Tibial artery (tissue), 4 donors: ENCODE measurements around the gene ITGB3.

Source experiments
- DNase-seq, 2 donors: peaks; one replicate each; pipeline ENCODE4 v3.0.0-alpha.2; 2019
- H3K27ac ChIP-seq, 2 donors: fragments of 200-600 bp; sonication (generic) in 1 of 2; 1 replicate in 1 of 2; 2 replicates in 1 of 2; pipeline ENCODE4 v1.5.1; 2018 to 2019; ENCODE audit warnings: mild to moderate bottlenecking in 1 of 2
- H3K27me3 ChIP-seq, 2 donors: fragments of 200-600 bp; sonication (generic) in 1 of 2; one replicate each; pipeline versions ENCODE4 v1.5.1 to v1.6.0; 2016 to 2019
- H3K36me3 ChIP-seq, 3 donors: fragments of 200-600 bp; sonication (generic) in 2 of 3; one replicate each; pipeline ENCODE4 v1.5.1; 2016 to 2019; ENCODE audit warnings: mild to moderate bottlenecking in 2 of 3
- H3K4me1 ChIP-seq, 4 donors: fragments of 200-600 bp; sonication (generic) in 2 of 4; 1 replicate in 3 of 4; 2 replicates in 1 of 4; pipeline ENCODE4 v1.5.1; 2016 to 2019
- H3K4me3 ChIP-seq, 2 donors: fragments of 200-600 bp; sonication (generic) in 1 of 2; 1 replicate in 1 of 2; 2 replicates in 1 of 2; pipeline ENCODE4 v1.5.1; 2018 to 2019; ENCODE audit warnings: mild to moderate bottlenecking in 2 of 2
- H3K9me3 ChIP-seq, 3 donors: fragments of 200-600 bp; sonication (generic) in 1 of 3; one replicate each; pipeline ENCODE4 v1.5.1; 2016 to 2019
- intact Hi-C: fragments of 100-400 bp; cut with DNase I; formaldehyde crosslinking; loops from one replicate; pipeline ENCODE4 v1.15.0; 2023; ENCODE audit warnings: low total_unique reads
- TF ChIP-seq, protein P1 (sequence below), 2 experiments: fragments of 200-600 bp in 1 of 2; fragments of 450-650 bp in 1 of 2; IDR thresholded peaks; one replicate each; pipeline ENCODE4 v1.5.1; 2017 to 2019; ENCODE audit warnings: antibody characterized with exemption in 2 of 2, mild to moderate bottlenecking in 1 of 2, moderate library complexity in 1 of 2

Gene ITGB3

DNA sequence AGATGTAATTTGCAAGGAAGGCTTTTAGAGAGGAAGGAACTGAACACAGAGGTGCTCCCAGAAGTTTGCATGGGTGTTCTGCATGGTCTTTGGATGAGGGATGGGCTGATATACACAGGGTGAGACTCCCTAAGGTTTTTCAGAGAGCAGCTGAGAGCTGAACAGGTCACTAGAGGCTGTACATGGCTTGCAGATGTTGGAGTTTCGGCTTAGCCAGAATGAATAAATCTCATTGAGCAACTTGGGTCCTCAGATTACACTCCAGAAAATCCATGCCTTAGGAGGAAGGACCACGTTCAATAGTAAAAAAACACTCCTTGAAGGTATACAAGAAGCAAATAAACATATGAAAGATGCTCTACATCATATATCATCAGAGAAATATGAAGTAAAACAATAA, 7.5 kb upstream of the ITGB3 start:
- TF ChIP-seq, protein P1, sequence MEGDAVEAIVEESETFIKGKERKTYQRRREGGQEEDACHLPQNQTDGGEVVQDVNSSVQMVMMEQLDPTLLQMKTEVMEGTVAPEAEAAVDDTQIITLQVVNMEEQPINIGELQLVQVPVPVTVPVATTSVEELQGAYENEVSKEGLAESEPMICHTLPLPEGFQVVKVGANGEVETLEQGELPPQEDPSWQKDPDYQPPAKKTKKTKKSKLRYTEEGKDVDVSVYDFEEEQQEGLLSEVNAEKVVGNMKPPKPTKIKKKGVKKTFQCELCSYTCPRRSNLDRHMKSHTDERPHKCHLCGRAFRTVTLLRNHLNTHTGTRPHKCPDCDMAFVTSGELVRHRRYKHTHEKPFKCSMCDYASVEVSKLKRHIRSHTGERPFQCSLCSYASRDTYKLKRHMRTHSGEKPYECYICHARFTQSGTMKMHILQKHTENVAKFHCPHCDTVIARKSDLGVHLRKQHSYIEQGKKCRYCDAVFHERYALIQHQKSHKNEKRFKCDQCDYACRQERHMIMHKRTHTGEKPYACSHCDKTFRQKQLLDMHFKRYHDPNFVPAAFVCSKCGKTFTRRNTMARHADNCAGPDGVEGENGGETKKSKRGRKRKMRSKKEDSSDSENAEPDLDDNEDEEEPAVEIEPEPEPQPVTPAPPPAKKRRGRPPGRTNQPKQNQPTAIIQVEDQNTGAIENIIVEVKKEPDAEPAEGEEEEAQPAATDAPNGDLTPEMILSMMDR (IDR thresholded peaks at IDR 0.05) = no peak
- no peak overlapping the region for H3K27ac ChIP-seq
- no peak overlapping the region for H3K4me3 ChIP-seq
- intact Hi-C loops = no loop called here
- no peak for DNase-seq
- H3K9me3 ChIP-seq = no peaks in the 10 kb centered on the region
- H3K36me3 ChIP-seq = no peaks in the 10 kb centered on the region
- H3K4me1 ChIP-seq = no peaks in the 10 kb centered on the region
- H3K27me3 ChIP-seq = no peaks in the 10 kb centered on the region

GRCh38 chr17:47250855-47251254, 2.8 kb upstream of the ITGB3 start:
- Histone ChIP-seq H3K9me3 (no peaks in the 10 kb centered on the region), H3K36me3 (no peaks in the 10 kb centered on the region), H3K4me1 (peaks cover 0 to 22% (median 14%) of the 10 kb centered on the region in 4 donors), H3K27me3 (no peaks in the 10 kb centered on the region), H3K27ac (no peak overlapping the region), H3K4me3 (no peak overlapping the region)
- intact Hi-C loops = no loop called here
- TF ChIP-seq, protein P1 (IDR thresholded peaks at IDR 0.05) = no peak
- DNase-seq = no peak

- Histone ChIP-seq H3K27ac (no peak overlapping the region), H3K27me3 (no peaks in the 10 kb centered on the region), H3K4me3 (no peak overlapping the region), H3K4me1 (peaks cover 0 to 28% (median 19%) of the 10 kb centered on the region in 4 donors), H3K36me3 (no peaks in the 10 kb centered on the region), H3K9me3 (no peaks in the 10 kb centered on the region)
- intact Hi-C loops = no loop called here
- DNase-seq = no peak
- TF ChIP-seq, protein P1 (IDR thresholded peaks at IDR 0.05) = no peak
Measured at GRCh38 chr17:47251421-47251940, 2.1 kb upstream of the ITGB3 start.

DNA sequence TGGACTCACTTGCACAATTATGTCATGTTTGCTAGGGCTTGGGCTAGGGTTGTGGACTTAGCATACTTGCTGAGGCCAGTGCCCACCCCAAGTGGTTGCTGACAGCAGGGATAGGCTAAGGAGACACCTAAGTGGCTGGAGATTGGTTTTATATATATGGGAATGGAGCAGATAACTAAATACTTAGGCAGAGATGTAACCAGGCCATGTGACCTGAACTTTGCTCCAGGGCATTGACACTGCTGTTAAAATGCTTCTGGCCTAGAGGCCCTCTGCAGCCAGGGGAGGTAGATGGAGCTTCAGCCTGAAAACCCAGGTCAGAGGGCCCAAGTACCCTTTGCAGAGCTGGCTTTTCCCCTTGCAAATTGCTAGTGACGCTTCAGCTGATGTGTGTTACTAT, 1.4 kb upstream of the ITGB3 start:
- Histone ChIP-seq H3K9me3 (no peaks in the 10 kb centered on the region), H3K4me1 (peaks cover 0 to 35% (median 24%) of the 10 kb centered on the region in 4 donors), H3K27ac (no peak overlapping the region), H3K27me3 (no peaks in the 10 kb centered on the region), H3K4me3 (no peak overlapping the region), H3K36me3 (no peaks in the 10 kb centered on the region)
- intact Hi-C loops = no loop called here
- DNase-seq = no peak
- TF ChIP-seq, protein P1 (IDR thresholded peaks at IDR 0.05) = no peak

DNA sequence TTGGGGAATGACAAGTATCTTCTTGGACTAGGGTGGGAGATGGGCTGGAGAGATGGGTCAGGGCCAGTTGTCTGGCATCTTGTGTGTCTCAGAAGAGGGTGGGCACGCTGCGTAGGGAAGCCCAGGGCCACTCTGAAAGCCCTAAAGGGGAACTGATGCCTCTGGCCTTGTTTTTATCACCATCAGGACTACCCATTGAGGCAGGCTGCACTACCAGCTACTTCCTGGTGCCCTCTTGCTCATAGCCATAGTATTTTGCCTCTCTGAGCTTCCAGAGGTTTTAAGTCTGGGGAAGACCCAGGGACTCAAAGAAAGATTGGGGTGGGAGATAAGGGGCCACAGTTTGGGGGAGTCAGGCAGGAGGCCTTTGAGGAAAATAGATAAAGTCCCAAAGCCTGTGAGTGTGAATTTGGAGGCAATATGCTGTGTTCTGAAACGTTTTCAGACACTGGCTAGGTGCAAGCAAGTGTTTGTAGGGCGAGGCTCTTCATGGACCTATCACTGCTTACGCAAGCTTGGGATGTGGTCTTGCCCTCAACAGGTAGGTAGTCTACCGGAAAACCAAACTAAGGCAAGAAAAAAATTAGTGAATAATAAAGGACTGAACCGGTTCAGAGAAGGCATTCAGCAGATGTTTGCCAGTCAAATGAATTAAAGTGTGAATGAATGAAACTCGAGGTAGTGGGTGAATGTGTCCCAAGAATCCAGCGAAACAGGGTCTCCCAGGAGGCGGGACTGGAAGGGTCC, 688 bp upstream of the ITGB3 start:
- TF ChIP-seq, protein P1 (IDR thresholded peaks at IDR 0.05) = no peak
- no peaks in the 10 kb centered on the region for H3K9me3 ChIP-seq
- peak overlapping the region; percentile 82 to 96 for H3K4me3 ChIP-seq
- intact Hi-C loops = no loop called here
- peak overlapping the region; percentile 95 to 96 for H3K27ac ChIP-seq
- no peaks in the 10 kb centered on the region for H3K27me3 ChIP-seq
- no peaks in the 10 kb centered on the region for H3K36me3 ChIP-seq
- DNase-seq = no peak
- H3K4me1 ChIP-seq = peaks cover 0 to 43% (median 31%) of the 10 kb centered on the region in 4 donors
